A673 (cell line): ENCODE data around the gene CDK13. TPM values are rescaled to one million over a fixed set of nuclear protein-coding genes. Genes with fewer than 3 reads are reported as not detected.
A peak's percentile ranks its signal among the peaks of the same experiment; 100 is the strongest.

ENCODE experiments used
- BruUV-seq: library from RNA; stranded (reverse); fragments of 400-500 nt; replicated peaks from 2 replicates; lab custom pipeline; 2021; lab: Mats Ljungman, UMichigan
- CTCF ChIA-PET: fragments of 300-600 bp; sonication (Branson Sonifier 250); formaldehyde crosslinking; loops from one replicate; lab custom pipeline; 2022; ENCODE audit warnings: antibody characterized with exemption; lab: Charles Lee
- POLR2A ChIA-PET: fragments of 300-600 bp; sonication (Branson Sonifier 250); formaldehyde crosslinking; loops from one replicate; lab custom pipeline; 2022; ENCODE audit warnings: antibody characterized with exemption; ENCODE audit not compliant: low non-redundant PET; lab: Charles Lee
- DNase-seq: peaks from one replicate; pipeline ENCODE4 v3.0.0-alpha.2; 2015; ENCODE audit warnings: low spot score
- H3K27ac ChIP-seq: fragments of 200-600 bp; sonication (generic); 2 replicates; pipeline ENCODE4 v1.5.1; 2016; ENCODE audit warnings: mixed run types, low read depth, mild to moderate bottlenecking, mixed read lengths, antibody characterized with exemption, low read length; ENCODE audit not compliant: poor library complexity, severe bottlenecking
- H3K27me3 ChIP-seq: fragments of 200-600 bp; sonication (generic); replicated peaks from 2 replicates; pipeline ENCODE4 v1.6.1; 2017; ENCODE audit warnings: mixed run types, low read depth, mild to moderate bottlenecking, mixed read lengths, antibody characterized with exemption, low read length; ENCODE audit not compliant: insufficient read depth, poor library complexity
- H3K36me3 ChIP-seq: fragments of 200-600 bp; sonication (generic); 2 replicates; pipeline ENCODE4 v1.6.1; 2016; ENCODE audit warnings: mixed run types, mild to moderate bottlenecking, mixed read lengths, antibody characterized with exemption, low read length; ENCODE audit not compliant: insufficient read depth, poor library complexity, severe bottlenecking
- H3K4me1 ChIP-seq: fragments of 200-600 bp; sonication (generic); 2 replicates; pipeline ENCODE4 v1.6.1; 2017; ENCODE audit warnings: mixed run types, mild to moderate bottlenecking, mixed read lengths, antibody characterized with exemption, low read length; ENCODE audit not compliant: insufficient read depth, poor library complexity, severe bottlenecking
- H3K4me3 ChIP-seq: fragments of 200-600 bp; sonication (generic); 2 replicates; pipeline ENCODE4 v1.5.1; 2016; ENCODE audit warnings: low read depth, mixed run types, mild to moderate bottlenecking, mixed read lengths, low read length; ENCODE audit not compliant: poor library complexity, severe bottlenecking
- H3K9me3 ChIP-seq: fragments of 200-600 bp; sonication (generic); 2 replicates; pipeline ENCODE4 v1.6.1; 2016; ENCODE audit warnings: mixed run types, low read depth, mild to moderate bottlenecking, mixed read lengths, antibody characterized with exemption, low read length; ENCODE audit not compliant: poor library complexity, severe bottlenecking
- CTCF ChIP-seq: fragments of 300-800, 200-600 bp; sonication (generic); conservative IDR thresholded peaks from 2 replicates; pipeline ENCODE4 v1.5.1; 2017; ENCODE audit warnings: low read depth, mild to moderate bottlenecking, antibody characterized with exemption, low read length, moderate library complexity, mixed read lengths
- EZH2 ChIP-seq: fragments of 200-600 bp; sonication (generic); IDR thresholded peaks from 2 replicates; pipeline ENCODE4 v1.6.1; 2017; ENCODE audit warnings: borderline replicate concordance, low read depth, mild to moderate bottlenecking, mixed read lengths, antibody characterized with exemption, low read length; ENCODE audit not compliant: poor library complexity, severe bottlenecking
- intact Hi-C: fragments of 100-400 bp; cut with micrococcal nuclease; formaldehyde crosslinking; loops from one replicate; pipeline ENCODE4 v1.10.0; 2022; ENCODE audit not compliant: unreplicated experiment
- total RNA-seq: library from RNA; stranded (reverse); gene quantifications from 2 replicates; pipeline ENCODE4 v1.2.3, GENCODE V29; 2021

CDK13 gene
- total RNA-seq, 1 experiment from 2014 or later: 56.6 TPM

- intact Hi-C loops: no loop called here
- ChIA-PET POLR2A (no interaction called here), CTCF (interaction anchor here (0.6 to 0.8 kb wide), 2 partner anchors 10 to 162 kb away, joined by 3 read pairs; no protein-coding TSS in a partner anchor)
- Histone ChIP-seq H3K27ac (no peak overlapping the region), H3K4me3 (no peak overlapping the region), H3K9me3 (no peaks in the 10 kb centered on the region), H3K36me3 (peaks cover 5% of the 10 kb centered on the region), H3K27me3 (no peaks in the 10 kb centered on the region), H3K4me1 (peaks cover 8% of the 10 kb centered on the region)
- TF ChIP-seq EZH2 (no peak), CTCF (no peak)
- no peak for DNase-seq
- no TSS peak for BruUV-seq
Measured at GRCh38 chr7:40058026-40058425, 108.0 kb downstream of the CDK13 start.

- Histone ChIP-seq H3K27me3 (no peaks in the 10 kb centered on the region), H3K4me3 (no peak overlapping the region), H3K36me3 (peaks cover 8% of the 10 kb centered on the region), H3K9me3 (no peaks in the 10 kb centered on the region), H3K27ac (peak overlapping the region; percentile 27), H3K4me1 (peaks cover 8% of the 10 kb centered on the region)
- TF ChIP-seq CTCF: no peak
- TF ChIP-seq EZH2: no peak
- ChIA-PET CTCF (interaction anchor here (0.6 kb wide), 1 partner anchor 11 kb away, joined by 3 read pairs; no protein-coding TSS in a partner anchor), POLR2A (no interaction called here)
- DNase-seq: peak; percentile 19
- TSS peak; percentile 18 for BruUV-seq
- intact Hi-C loops: no loop called here
Measured at GRCh38 chr7:40058636-40059035, 108.6 kb downstream of the CDK13 start.

- no peak for DNase-seq
- peaks cover 8% of the 10 kb centered on the region for H3K4me1 ChIP-seq
- peak overlapping the region; percentile 27 for H3K27ac ChIP-seq
- no peaks in the 10 kb centered on the region for H3K27me3 ChIP-seq
- CTCF ChIA-PET: no interaction called here
- intact Hi-C loops: no loop called here
- peaks cover 8% of the 10 kb centered on the region for H3K36me3 ChIP-seq
- no TSS peak for BruUV-seq
- H3K4me3 ChIP-seq: no peak overlapping the region
- no peak for TF ChIP-seq CTCF
- no peak for TF ChIP-seq EZH2
- H3K9me3 ChIP-seq: no peaks in the 10 kb centered on the region
- POLR2A ChIA-PET: no interaction called here
Measured at GRCh38 chr7:40059057-40059456, 109.0 kb downstream of the CDK13 start.
